ENCODE results near the gene STIM1.
"Not testable (repeated sequence)": the region's sequence is repeated elsewhere in the genome, so short reads cannot be mapped to it uniquely, and the experiment has no call there.

The STIM1 gene

GRCh38 chr11:3855808-3856491, 486 bp downstream of the STIM1 start:
- DNase-seq (ENCODE audit: low read depth in 2 of 2), result no peak

GRCh38 chr11:3856856-3857553, 1.5 kb downstream of the STIM1 start:
- DNase-seq (ENCODE audit: low read depth in 2 of 2), result no peak

- DNase-seq (ENCODE audit: low read depth in 2 of 2), result no peak
Observed at GRCh38 chr11:3857628-3858027, 2.2 kb downstream of the STIM1 start.

- no peak for DNase-seq (ENCODE audit: low read depth in 2 of 2)
Observed at GRCh38 chr11:3859373-3859881, 4.0 kb downstream of the STIM1 start.

- DNase-seq (ENCODE audit: low read depth in 2 of 2), result no peak
Observed at GRCh38 chr11:3860375-3860774, 4.9 kb downstream of the STIM1 start.

GRCh38 chr11:3860898-3861393, 5.5 kb downstream of the STIM1 start:
- DNase-seq (ENCODE audit: low read depth in 2 of 2), result not testable (repeated sequence)

- DNase-seq (ENCODE audit: low read depth in 2 of 2), result no peak
Observed at GRCh38 chr11:3861683-3862082, 6.2 kb downstream of the STIM1 start.

GRCh38 chr11:3865388-3866193, 10.1 kb downstream of the STIM1 start:
- no peak for DNase-seq (ENCODE audit: low read depth in 2 of 2)

GRCh38 chr11:3866206-3866605, 10.7 kb downstream of the STIM1 start:
- no peak for DNase-seq (ENCODE audit: low read depth in 2 of 2)

- no peak for DNase-seq (ENCODE audit: low read depth in 2 of 2)
Observed at GRCh38 chr11:3866836-3867208, 11.4 kb downstream of the STIM1 start.

GRCh38 chr11:3867209-3868091, 12.0 kb downstream of the STIM1 start:
- no peak for DNase-seq (ENCODE audit: low read depth in 2 of 2)

- no peak for DNase-seq (ENCODE audit: low read depth in 2 of 2)
Observed at GRCh38 chr11:3873712-3874349, 18.4 kb downstream of the STIM1 start.

GRCh38 chr11:3876613-3877012, 21.1 kb downstream of the STIM1 start:
- DNase-seq (ENCODE audit: low read depth in 2 of 2), result no peak

GRCh38 chr11:3877364-3878257, 22.1 kb downstream of the STIM1 start:
- no peak for DNase-seq (ENCODE audit: low read depth in 2 of 2)

- no peak for DNase-seq (ENCODE audit: low read depth in 2 of 2)
Observed at GRCh38 chr11:3878258-3878584, 22.8 kb downstream of the STIM1 start.

- no peak for DNase-seq (ENCODE audit: low read depth in 2 of 2)
Observed at GRCh38 chr11:3879216-3879966, 23.9 kb downstream of the STIM1 start.

- no peak for DNase-seq (ENCODE audit: low read depth in 2 of 2)
Observed at GRCh38 chr11:3879967-3880542, 24.6 kb downstream of the STIM1 start.

- DNase-seq (ENCODE audit: low read depth in 2 of 2), result no peak
Observed at GRCh38 chr11:3880724-3881123, 25.3 kb downstream of the STIM1 start.

GRCh38 chr11:3882655-3883054, 27.2 kb downstream of the STIM1 start:
- DNase-seq (ENCODE audit: low read depth in 2 of 2), result no peak
